A673 (cell line): Measurements from ENCODE around the gene CHD9. TPM values are rescaled to one million over a fixed set of nuclear protein-coding genes. Genes with fewer than 3 reads are reported as not detected.

ENCODE experiments used
- BruUV-seq: library from RNA; stranded (reverse); fragments of 400-500 nt; replicated peaks from 2 replicates; lab custom pipeline; 2021; lab: Mats Ljungman, UMichigan
- CTCF ChIA-PET: fragments of 300-600 bp; sonication (Branson Sonifier 250); formaldehyde crosslinking; loops from one replicate; lab custom pipeline; 2022; ENCODE audit warnings: antibody characterized with exemption; lab: Charles Lee
- POLR2A ChIA-PET: fragments of 300-600 bp; sonication (Branson Sonifier 250); formaldehyde crosslinking; loops from one replicate; lab custom pipeline; 2022; ENCODE audit warnings: antibody characterized with exemption; ENCODE audit not compliant: low non-redundant PET; lab: Charles Lee
- DNase-seq: peaks from one replicate; pipeline ENCODE4 v3.0.0-alpha.2; 2015; ENCODE audit warnings: low spot score
- H3K27ac ChIP-seq: fragments of 200-600 bp; sonication (generic); 2 replicates; pipeline ENCODE4 v1.5.1; 2016; ENCODE audit warnings: mixed run types, low read depth, mild to moderate bottlenecking, mixed read lengths, antibody characterized with exemption, low read length; ENCODE audit not compliant: poor library complexity, severe bottlenecking
- H3K27me3 ChIP-seq: fragments of 200-600 bp; sonication (generic); replicated peaks from 2 replicates; pipeline ENCODE4 v1.6.1; 2017; ENCODE audit warnings: mixed run types, low read depth, mild to moderate bottlenecking, mixed read lengths, antibody characterized with exemption, low read length; ENCODE audit not compliant: insufficient read depth, poor library complexity
- H3K36me3 ChIP-seq: fragments of 200-600 bp; sonication (generic); 2 replicates; pipeline ENCODE4 v1.6.1; 2016; ENCODE audit warnings: mixed run types, mild to moderate bottlenecking, mixed read lengths, antibody characterized with exemption, low read length; ENCODE audit not compliant: insufficient read depth, poor library complexity, severe bottlenecking
- H3K4me1 ChIP-seq: fragments of 200-600 bp; sonication (generic); 2 replicates; pipeline ENCODE4 v1.6.1; 2017; ENCODE audit warnings: mixed run types, mild to moderate bottlenecking, mixed read lengths, antibody characterized with exemption, low read length; ENCODE audit not compliant: insufficient read depth, poor library complexity, severe bottlenecking
- H3K4me3 ChIP-seq: fragments of 200-600 bp; sonication (generic); 2 replicates; pipeline ENCODE4 v1.5.1; 2016; ENCODE audit warnings: low read depth, mixed run types, mild to moderate bottlenecking, mixed read lengths, low read length; ENCODE audit not compliant: poor library complexity, severe bottlenecking
- H3K9me3 ChIP-seq: fragments of 200-600 bp; sonication (generic); 2 replicates; pipeline ENCODE4 v1.6.1; 2016; ENCODE audit warnings: mixed run types, low read depth, mild to moderate bottlenecking, mixed read lengths, antibody characterized with exemption, low read length; ENCODE audit not compliant: poor library complexity, severe bottlenecking
- EZH2 ChIP-seq: fragments of 200-600 bp; sonication (generic); IDR thresholded peaks from 2 replicates; pipeline ENCODE4 v1.6.1; 2017; ENCODE audit warnings: borderline replicate concordance, low read depth, mild to moderate bottlenecking, mixed read lengths, antibody characterized with exemption, low read length; ENCODE audit not compliant: poor library complexity, severe bottlenecking
- intact Hi-C: fragments of 100-400 bp; cut with micrococcal nuclease; formaldehyde crosslinking; loops from one replicate; pipeline ENCODE4 v1.10.0; 2022; ENCODE audit not compliant: unreplicated experiment
- total RNA-seq: library from RNA; stranded (reverse); gene quantifications from 2 replicates; pipeline ENCODE4 v1.2.3, GENCODE V29; 2021
- TF ChIP-seq, protein P1 (sequence below): fragments of 300-800, 200-600 bp; sonication (generic); conservative IDR thresholded peaks from 2 replicates; pipeline ENCODE4 v1.5.1; 2017; ENCODE audit warnings: low read depth, mild to moderate bottlenecking, antibody characterized with exemption, low read length, moderate library complexity, mixed read lengths

CHD9 gene
- total RNA-seq, 1 experiment from 2014 or later = 76.8 TPM

DNA sequence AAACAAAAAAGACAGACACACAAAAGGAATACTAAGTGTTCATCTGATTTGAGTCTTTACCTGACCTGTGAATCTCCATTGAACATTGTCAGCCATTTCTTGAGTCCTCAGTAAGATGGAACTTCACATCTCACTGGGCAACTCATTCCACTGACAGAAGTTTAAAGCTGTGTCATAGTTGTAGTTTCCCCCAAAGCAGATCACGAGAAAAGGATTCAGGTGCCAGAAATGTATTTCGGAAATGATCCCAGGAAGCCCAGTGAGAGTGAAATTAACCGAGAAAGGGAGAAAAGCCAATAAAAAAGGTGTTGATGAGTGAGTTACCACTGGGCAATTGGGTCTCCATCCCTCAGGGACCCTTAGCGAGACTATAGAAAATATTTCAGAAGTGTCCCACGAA lies 6.5 kb downstream of the CHD9 start:
- CTCF ChIA-PET = no interaction called here
- Histone ChIP-seq H3K9me3 (no peaks in the 10 kb centered on the region), H3K4me3 (no peak overlapping the region), H3K36me3 (no peaks in the 10 kb centered on the region), H3K27ac (peak overlapping the region; percentile 24), H3K27me3 (no peaks in the 10 kb centered on the region), H3K4me1 (peaks cover 20% of the 10 kb centered on the region)
- no peak for TF ChIP-seq EZH2
- TF ChIP-seq, protein P1, sequence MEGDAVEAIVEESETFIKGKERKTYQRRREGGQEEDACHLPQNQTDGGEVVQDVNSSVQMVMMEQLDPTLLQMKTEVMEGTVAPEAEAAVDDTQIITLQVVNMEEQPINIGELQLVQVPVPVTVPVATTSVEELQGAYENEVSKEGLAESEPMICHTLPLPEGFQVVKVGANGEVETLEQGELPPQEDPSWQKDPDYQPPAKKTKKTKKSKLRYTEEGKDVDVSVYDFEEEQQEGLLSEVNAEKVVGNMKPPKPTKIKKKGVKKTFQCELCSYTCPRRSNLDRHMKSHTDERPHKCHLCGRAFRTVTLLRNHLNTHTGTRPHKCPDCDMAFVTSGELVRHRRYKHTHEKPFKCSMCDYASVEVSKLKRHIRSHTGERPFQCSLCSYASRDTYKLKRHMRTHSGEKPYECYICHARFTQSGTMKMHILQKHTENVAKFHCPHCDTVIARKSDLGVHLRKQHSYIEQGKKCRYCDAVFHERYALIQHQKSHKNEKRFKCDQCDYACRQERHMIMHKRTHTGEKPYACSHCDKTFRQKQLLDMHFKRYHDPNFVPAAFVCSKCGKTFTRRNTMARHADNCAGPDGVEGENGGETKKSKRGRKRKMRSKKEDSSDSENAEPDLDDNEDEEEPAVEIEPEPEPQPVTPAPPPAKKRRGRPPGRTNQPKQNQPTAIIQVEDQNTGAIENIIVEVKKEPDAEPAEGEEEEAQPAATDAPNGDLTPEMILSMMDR = no peak
- intact Hi-C loops = no loop called here
- POLR2A ChIA-PET = no interaction called here
- no TSS peak for BruUV-seq
- no peak for DNase-seq

DNA sequence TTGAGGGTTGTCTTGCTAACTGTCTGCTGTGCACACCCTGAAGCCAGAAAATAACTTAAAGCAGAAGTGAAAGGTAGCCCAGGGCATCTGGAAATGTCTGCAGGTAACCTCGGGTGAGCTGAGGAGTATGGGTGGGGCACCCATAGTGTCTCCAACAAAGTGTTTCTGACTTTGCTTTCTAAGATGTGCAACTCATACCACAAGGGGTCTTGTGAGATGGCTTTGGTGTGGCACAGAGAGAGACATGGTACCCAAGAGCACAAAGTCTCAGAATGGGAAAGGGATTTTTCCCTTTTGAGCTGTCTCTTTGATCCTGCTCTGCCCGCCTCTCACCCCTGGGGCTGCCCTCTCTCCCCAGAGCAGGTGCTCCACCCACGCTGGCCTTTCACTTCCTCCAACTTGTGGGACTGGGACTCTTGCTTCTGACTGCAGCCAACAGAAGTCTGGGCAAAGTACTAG lies 6.9 kb downstream of the CHD9 start:
- CTCF ChIA-PET = no interaction called here
- H3K4me3 ChIP-seq = no peak overlapping the region
- POLR2A ChIA-PET = no interaction called here

DNA sequence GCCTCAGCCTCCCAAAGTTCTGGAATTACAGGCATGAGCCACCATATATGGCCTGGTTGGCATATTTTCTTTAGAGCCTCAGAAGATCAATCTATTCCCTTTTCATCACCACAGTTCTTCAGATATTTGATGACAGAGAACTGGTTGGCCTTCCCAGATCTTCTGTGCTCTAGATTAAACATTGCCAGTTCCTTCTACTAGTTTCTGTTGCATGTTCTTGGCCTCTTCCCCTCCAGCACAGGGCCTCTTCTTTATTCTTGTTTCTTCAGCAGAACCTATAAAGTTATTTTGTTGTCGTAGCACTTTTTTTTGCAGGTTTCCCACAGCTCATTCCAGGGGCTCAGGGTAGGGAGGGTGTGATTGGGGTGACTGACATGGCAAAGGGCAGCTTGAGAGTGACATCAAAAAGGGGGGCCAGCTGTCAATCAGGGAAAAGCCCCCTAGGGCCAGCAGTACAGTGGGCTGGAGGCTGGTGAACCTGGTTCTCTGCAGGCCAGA lies 9.3 kb downstream of the CHD9 start:
- Histone ChIP-seq H3K27ac (no peak overlapping the region), H3K4me3 (no peak overlapping the region), H3K36me3 (peaks cover 7% of the 10 kb centered on the region), H3K27me3 (no peaks in the 10 kb centered on the region), H3K9me3 (no peaks in the 10 kb centered on the region), H3K4me1 (peaks cover 5% of the 10 kb centered on the region)
- intact Hi-C loops = no loop called here
- BruUV-seq = no TSS peak
- TF ChIP-seq, protein P1 = no peak
- TF ChIP-seq EZH2 = no peak
- no peak for DNase-seq
- CTCF ChIA-PET = interaction anchor here (0.6 kb wide), 1 partner anchor 10 kb away, joined by 9 read pairs; no protein-coding TSS in a partner anchor
- POLR2A ChIA-PET = no interaction called here

More for the DNA sequence above, 6.9 kb downstream of the CHD9 start:
- no TSS peak for BruUV-seq
- TF ChIP-seq, protein P1 = no peak
- no peak for TF ChIP-seq EZH2
- Histone ChIP-seq H3K36me3 (no peaks in the 10 kb centered on the region), H3K9me3 (no peaks in the 10 kb centered on the region), H3K4me1 (peaks cover 15% of the 10 kb centered on the region), H3K27me3 (no peaks in the 10 kb centered on the region), H3K27ac (peak overlapping the region; percentile 24)
- intact Hi-C loops = no loop called here
- no peak for DNase-seq
